Measurements from ENCODE around the gene TNRC18.
A peak's percentile ranks its signal among the peaks of the same experiment; 100 is the strongest.
"Not testable (repeated sequence)": the region's sequence is repeated elsewhere in the genome, so short reads cannot be mapped to it uniquely, and the experiment has no call there.

TNRC18 gene

GRCh38 chr7:5423306-5423975, at the start of gene TNRC18:
Gene TNRC18 (minus strand): TSS chr7:5423834. CDS start chr7:5421246, 2,588 bp downstream.
- DNase-seq (ENCODE audit: low read depth), result no peak

GRCh38 chr7:5472432-5473315, 49.0 kb upstream of the TNRC18 start:
- DNase-seq (ENCODE audit: low read depth), result no peak

- not testable (repeated sequence) for DNase-seq (ENCODE audit: low read depth)
Observed at GRCh38 chr7:5471623-5472022, 48.0 kb upstream of the TNRC18 start.

GRCh38 chr7:5470816-5471215, 47.2 kb upstream of the TNRC18 start:
- no peak for DNase-seq (ENCODE audit: low read depth)

GRCh38 chr7:5470167-5470532, 46.5 kb upstream of the TNRC18 start:
- DNase-seq (ENCODE audit: low read depth), result no peak

- no peak for DNase-seq (ENCODE audit: low read depth)
Observed at GRCh38 chr7:5469375-5470166, 45.9 kb upstream of the TNRC18 start.

- no peak for DNase-seq (ENCODE audit: low read depth)
Observed at GRCh38 chr7:5467645-5468044, 44.0 kb upstream of the TNRC18 start.

- DNase-seq (ENCODE audit: low read depth), result no peak
Observed at GRCh38 chr7:5466551-5466950, 42.9 kb upstream of the TNRC18 start.

GRCh38 chr7:5463031-5463430, 39.4 kb upstream of the TNRC18 start:
- DNase-seq (ENCODE audit: low read depth), result no peak

GRCh38 chr7:5462216-5462615, 38.6 kb upstream of the TNRC18 start:
- DNase-seq (ENCODE audit: low read depth), result no peak

GRCh38 chr7:5458921-5459480, 35.4 kb upstream of the TNRC18 start:
- DNase-seq (ENCODE audit: low read depth), result no peak

- DNase-seq (ENCODE audit: low read depth), result no peak
Observed at GRCh38 chr7:5457245-5457735, 33.7 kb upstream of the TNRC18 start.

GRCh38 chr7:5456409-5456808, 32.8 kb upstream of the TNRC18 start:
- DNase-seq (ENCODE audit: low read depth), result no peak

GRCh38 chr7:5455581-5456219, 32.1 kb upstream of the TNRC18 start:
- no peak for DNase-seq (ENCODE audit: low read depth)

GRCh38 chr7:5455175-5455574, 31.5 kb upstream of the TNRC18 start:
- DNase-seq (ENCODE audit: low read depth), result no peak

GRCh38 chr7:5454485-5454884, 30.9 kb upstream of the TNRC18 start:
- DNase-seq (ENCODE audit: low read depth), result no peak

- DNase-seq (ENCODE audit: low read depth), result no peak
Observed at GRCh38 chr7:5453566-5454075, 30.0 kb upstream of the TNRC18 start.

GRCh38 chr7:5452937-5453540, 29.4 kb upstream of the TNRC18 start:
- peak; percentile 76 for DNase-seq (ENCODE audit: low read depth)

GRCh38 chr7:5452470-5452899, 28.9 kb upstream of the TNRC18 start:
- DNase-seq (ENCODE audit: low read depth), result no peak

- DNase-seq (ENCODE audit: low read depth), result no peak
Observed at GRCh38 chr7:5451391-5451790, 27.8 kb upstream of the TNRC18 start.
